Measurements from ENCODE around the gene DDX5.
A peak's percentile ranks its signal among the peaks of the same experiment; 100 is the strongest.

The DDX5 gene

DNA sequence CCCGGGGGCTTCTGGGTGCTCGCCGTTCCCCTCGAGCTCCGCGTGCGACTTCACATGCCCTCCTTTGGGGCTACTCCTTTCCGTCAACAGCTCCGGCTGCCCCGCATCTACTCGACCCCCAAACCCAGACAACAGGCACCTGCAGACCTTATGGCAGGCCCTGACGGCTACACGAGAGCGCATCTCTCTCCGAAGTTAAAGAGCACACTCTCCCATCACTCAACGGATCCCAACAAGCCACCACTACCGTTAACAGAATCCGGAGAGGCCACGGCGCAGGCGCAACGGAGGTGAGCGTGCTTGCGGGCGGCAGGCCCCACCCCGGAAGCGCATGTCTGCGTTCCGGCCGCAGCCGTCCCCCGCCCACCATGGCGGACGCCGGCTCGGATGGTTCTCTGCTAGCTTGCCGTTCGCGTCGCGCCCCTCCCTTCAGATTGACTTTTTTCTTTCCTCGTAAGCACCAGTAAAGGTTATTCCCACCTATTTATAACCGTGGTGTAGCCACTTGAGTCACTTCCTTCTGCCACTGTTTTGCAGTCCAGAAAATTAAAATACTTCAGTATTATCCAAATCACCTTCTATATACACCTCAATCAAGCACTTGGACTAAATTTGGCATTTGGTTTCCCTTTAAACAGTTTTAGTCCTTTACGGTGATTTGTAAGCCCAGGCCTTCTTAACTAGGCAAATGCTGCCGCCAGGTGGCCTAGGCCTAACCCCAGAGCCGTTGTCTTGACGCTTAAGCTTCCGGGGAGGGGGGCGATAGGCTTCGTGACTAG is 9.1 kb downstream of the DDX5 start, which contains the start of gene POLG2 (continued):
- TF ChIP-seq ZFHX2 (tag by site-specific recombination; conservative IDR thresholded peaks at IDR 0.05) = peak; percentile 65
- peak; percentile 7; the same call in 1 of the 2 replicates for TF ChIP-seq GLIS1 (tag by site-specific recombination; IDR thresholded peaks at IDR 0.05)
- TF ChIP-seq ZNF555 (tag by site-specific recombination; conservative IDR thresholded peaks at IDR 0.05) = no peak
- TF ChIP-seq ZNF701 (tag by site-specific recombination; IDR thresholded peaks at IDR 0.05) = no peak
- TF ChIP-seq, protein P1, sequence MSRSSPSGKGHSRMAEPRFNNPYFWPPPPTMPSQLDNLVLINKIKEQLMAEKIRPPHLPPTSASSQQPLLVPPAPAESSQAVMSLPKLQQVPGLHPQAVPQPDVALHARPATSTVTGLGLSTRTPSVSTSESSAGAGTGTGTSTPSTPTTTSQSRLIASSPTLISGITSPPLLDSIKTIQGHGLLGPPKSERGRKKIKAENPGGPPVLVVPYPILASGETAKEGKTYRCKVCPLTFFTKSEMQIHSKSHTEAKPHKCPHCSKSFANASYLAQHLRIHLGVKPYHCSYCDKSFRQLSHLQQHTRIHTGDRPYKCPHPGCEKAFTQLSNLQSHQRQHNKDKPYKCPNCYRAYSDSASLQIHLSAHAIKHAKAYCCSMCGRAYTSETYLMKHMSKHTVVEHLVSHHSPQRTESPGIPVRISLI (tag by site-specific recombination; IDR thresholded peaks at IDR 0.05) = no peak
- 0 out of 2 replicates have a peak, but pooled peaks have one; percentile 40 for TF ChIP-seq ZNF561 (tag by site-specific recombination; IDR thresholded peaks at IDR 0.05; ENCODE audit: borderline replicate concordance)
- no peak for TF ChIP-seq WT1 (tag by site-specific recombination; IDR thresholded peaks at IDR 0.05)
- TF ChIP-seq, protein P2, sequence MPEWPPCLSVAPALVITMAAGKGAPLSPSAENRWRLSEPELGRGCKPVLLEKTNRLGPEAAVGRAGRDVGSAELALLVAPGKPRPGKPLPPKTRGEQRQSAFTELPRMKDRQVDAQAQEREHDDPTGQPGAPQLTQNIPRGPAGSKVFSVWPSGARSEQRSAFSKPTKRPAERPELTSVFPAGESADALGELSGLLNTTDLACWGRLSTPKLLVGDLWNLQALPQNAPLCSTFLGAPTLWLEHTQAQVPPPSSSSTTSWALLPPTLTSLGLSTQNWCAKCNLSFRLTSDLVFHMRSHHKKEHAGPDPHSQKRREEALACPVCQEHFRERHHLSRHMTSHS (tag by site-specific recombination; IDR thresholded peaks at IDR 0.05) = no peak
- TF ChIP-seq, protein P3, sequence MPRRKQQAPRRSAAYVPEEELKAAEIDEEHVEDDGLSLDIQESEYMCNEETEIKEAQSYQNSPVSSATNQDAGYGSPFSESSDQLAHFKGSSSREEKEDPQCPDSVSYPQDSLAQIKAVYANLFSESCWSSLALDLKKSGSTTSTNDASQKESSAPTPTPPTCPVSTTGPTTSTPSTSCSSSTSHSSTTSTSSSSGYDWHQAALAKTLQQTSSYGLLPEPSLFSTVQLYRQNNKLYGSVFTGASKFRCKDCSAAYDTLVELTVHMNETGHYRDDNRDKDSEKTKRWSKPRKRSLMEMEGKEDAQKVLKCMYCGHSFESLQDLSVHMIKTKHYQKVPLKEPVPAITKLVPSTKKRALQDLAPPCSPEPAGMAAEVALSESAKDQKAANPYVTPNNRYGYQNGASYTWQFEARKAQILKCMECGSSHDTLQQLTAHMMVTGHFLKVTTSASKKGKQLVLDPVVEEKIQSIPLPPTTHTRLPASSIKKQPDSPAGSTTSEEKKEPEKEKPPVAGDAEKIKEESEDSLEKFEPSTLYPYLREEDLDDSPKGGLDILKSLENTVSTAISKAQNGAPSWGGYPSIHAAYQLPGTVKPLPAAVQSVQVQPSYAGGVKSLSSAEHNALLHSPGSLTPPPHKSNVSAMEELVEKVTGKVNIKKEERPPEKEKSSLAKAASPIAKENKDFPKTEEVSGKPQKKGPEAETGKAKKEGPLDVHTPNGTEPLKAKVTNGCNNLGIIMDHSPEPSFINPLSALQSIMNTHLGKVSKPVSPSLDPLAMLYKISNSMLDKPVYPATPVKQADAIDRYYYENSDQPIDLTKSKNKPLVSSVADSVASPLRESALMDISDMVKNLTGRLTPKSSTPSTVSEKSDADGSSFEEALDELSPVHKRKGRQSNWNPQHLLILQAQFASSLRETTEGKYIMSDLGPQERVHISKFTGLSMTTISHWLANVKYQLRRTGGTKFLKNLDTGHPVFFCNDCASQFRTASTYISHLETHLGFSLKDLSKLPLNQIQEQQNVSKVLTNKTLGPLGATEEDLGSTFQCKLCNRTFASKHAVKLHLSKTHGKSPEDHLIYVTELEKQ (tag by site-specific recombination; IDR thresholded peaks at IDR 0.05; ENCODE audit: borderline replicate concordance) = no peak
- no peak for TF ChIP-seq ZNF529 (tag by site-specific recombination; IDR thresholded peaks at IDR 0.05; ENCODE audit: insufficient replicate concordance)
- peak; percentile 29 for TF ChIP-seq KLF7 (tag by site-specific recombination; IDR thresholded peaks at IDR 0.05; ENCODE audit: borderline replicate concordance)
- no peak for TF ChIP-seq ZNF354C (tag by site-specific recombination; IDR thresholded peaks at IDR 0.05; ENCODE audit: borderline replicate concordance, low read depth)
- TF ChIP-seq KLF8 (tag by site-specific recombination; IDR thresholded peaks at IDR 0.05) = peak; percentile 81
- TF ChIP-seq ZNF394 (tag by site-specific recombination; IDR thresholded peaks at IDR 0.05; ENCODE audit: borderline replicate concordance) = peak; percentile 48
- TF ChIP-seq SP7 (tag by site-specific recombination; IDR thresholded peaks at IDR 0.05) = peak; percentile 45; the same call in 1 of the 2 replicates
- no peak; the same call in 1 of the 2 replicates for TF ChIP-seq ZNF600 (tag by site-specific recombination; IDR thresholded peaks at IDR 0.05)
- no peak for TF ChIP-seq MEIS1 (CRISPR knock-in tag; IDR thresholded peaks at IDR 0.05; ENCODE audit: borderline replicate concordance)
- TF ChIP-seq, protein P4, sequence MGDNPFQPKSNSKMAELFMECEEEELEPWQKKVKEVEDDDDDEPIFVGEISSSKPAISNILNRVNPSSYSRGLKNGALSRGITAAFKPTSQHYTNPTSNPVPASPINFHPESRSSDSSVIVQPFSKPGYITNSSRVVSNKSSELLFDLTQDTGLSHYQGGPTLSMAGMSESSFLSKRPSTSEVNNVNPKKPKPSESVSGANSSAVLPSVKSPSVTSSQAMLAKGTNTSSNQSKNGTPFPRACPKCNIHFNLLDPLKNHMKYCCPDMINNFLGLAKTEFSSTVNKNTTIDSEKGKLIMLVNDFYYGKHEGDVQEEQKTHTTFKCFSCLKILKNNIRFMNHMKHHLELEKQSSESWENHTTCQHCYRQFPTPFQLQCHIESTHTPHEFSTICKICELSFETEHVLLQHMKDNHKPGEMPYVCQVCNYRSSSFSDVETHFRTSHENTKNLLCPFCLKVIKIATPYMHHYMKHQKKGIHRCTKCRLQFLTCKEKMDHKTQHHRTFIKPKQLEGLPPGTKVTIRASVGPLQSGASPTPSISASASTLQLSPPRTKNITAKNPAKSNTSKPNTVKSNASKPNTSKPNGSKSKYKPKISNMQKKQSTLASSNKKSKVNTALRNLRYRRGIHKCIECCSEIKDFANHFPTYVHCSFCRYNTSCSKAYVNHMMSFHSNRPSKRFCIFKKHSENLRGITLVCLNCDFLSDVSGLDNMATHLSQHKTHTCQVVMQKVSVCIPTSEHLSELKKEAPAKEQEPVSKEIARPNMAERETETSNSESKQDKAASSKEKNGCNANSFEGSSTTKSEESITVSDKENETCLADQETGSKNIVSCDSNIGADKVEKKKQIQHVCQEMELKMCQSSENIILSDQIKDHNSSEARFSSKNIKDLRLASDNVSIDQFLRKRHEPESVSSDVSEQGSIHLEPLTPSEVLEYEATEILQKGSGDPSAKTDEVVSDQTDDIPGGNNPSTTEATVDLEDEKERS (tag by site-specific recombination; IDR thresholded peaks at IDR 0.05) = no peak
- TF ChIP-seq, protein P5, sequence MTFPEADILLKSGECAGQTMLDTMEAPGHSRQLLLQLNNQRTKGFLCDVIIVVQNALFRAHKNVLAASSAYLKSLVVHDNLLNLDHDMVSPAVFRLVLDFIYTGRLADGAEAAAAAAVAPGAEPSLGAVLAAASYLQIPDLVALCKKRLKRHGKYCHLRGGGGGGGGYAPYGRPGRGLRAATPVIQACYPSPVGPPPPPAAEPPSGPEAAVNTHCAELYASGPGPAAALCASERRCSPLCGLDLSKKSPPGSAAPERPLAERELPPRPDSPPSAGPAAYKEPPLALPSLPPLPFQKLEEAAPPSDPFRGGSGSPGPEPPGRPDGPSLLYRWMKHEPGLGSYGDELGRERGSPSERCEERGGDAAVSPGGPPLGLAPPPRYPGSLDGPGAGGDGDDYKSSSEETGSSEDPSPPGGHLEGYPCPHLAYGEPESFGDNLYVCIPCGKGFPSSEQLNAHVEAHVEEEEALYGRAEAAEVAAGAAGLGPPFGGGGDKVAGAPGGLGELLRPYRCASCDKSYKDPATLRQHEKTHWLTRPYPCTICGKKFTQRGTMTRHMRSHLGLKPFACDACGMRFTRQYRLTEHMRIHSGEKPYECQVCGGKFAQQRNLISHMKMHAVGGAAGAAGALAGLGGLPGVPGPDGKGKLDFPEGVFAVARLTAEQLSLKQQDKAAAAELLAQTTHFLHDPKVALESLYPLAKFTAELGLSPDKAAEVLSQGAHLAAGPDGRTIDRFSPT (tag by site-specific recombination; IDR thresholded peaks at IDR 0.05) = no peak
- TF ChIP-seq, protein P6, sequence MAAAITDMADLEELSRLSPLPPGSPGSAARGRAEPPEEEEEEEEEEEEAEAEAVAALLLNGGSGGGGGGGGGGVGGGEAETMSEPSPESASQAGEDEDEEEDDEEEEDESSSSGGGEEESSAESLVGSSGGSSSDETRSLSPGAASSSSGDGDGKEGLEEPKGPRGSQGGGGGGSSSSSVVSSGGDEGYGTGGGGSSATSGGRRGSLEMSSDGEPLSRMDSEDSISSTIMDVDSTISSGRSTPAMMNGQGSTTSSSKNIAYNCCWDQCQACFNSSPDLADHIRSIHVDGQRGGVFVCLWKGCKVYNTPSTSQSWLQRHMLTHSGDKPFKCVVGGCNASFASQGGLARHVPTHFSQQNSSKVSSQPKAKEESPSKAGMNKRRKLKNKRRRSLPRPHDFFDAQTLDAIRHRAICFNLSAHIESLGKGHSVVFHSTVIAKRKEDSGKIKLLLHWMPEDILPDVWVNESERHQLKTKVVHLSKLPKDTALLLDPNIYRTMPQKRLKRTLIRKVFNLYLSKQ (tag by site-specific recombination; IDR thresholded peaks at IDR 0.05; ENCODE audit: borderline replicate concordance) = no peak
- TF ChIP-seq ZNF157 (tag by site-specific recombination; IDR thresholded peaks at IDR 0.05) = no peak
- TF ChIP-seq, protein P7, sequence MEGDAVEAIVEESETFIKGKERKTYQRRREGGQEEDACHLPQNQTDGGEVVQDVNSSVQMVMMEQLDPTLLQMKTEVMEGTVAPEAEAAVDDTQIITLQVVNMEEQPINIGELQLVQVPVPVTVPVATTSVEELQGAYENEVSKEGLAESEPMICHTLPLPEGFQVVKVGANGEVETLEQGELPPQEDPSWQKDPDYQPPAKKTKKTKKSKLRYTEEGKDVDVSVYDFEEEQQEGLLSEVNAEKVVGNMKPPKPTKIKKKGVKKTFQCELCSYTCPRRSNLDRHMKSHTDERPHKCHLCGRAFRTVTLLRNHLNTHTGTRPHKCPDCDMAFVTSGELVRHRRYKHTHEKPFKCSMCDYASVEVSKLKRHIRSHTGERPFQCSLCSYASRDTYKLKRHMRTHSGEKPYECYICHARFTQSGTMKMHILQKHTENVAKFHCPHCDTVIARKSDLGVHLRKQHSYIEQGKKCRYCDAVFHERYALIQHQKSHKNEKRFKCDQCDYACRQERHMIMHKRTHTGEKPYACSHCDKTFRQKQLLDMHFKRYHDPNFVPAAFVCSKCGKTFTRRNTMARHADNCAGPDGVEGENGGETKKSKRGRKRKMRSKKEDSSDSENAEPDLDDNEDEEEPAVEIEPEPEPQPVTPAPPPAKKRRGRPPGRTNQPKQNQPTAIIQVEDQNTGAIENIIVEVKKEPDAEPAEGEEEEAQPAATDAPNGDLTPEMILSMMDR (tag by site-specific recombination; IDR thresholded peaks at IDR 0.05) = peak; percentile 62
- TF ChIP-seq ZNF544 (tag by site-specific recombination; IDR thresholded peaks at IDR 0.05) = no peak
- no peak for TF ChIP-seq MYNN (tag by site-specific recombination; IDR thresholded peaks at IDR 0.05; ENCODE audit: borderline replicate concordance)
